ENCODE data around the gene TMC8.
"Not testable (repeated sequence)": the region's sequence is repeated elsewhere in the genome, so short reads cannot be mapped to it uniquely, and the experiment has no call there.

TMC8 gene

DNA sequence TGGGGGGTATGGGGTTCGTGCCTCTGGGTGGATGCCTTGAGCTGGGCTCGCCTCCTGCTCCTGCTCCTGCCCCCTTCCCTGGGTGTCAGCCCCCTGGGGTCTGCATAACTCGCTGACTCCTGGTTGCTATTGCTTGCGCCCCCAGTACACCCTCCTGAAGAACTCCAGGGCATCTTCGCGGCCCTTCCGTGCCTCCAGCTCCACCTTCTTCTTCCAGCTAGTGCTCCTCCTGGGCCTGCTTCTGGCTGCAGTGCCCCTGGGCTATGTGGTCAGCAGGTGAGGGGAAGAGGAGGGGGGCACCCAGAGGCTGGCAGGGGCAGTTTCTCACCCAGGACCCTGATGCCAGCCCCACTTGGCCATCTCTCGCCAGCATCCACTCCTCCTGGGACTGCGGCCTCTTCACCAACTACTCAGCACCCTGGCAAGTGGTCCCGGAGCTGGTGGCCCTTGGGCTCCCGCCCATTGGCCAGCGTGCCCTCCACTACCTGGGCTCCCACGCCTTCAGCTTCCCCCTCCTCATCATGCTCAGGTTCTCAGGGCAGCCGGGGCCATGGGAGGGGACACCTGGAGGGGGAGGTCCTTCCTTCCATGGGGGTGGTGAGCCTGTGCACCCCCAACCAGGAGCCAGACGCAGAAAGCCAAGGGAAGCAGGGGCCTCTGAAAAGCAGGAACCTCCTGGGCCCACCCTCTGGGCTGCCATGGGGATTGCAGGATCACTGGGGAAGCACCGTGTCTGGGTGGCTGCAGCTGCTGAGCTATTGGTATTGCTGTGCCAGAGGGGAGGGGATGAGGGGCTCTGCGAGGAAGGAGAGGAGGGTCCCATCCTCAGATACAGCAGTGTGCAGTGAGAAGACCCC is 7.9 kb downstream of the TMC8 start:
- no peak for DNase-seq

DNA sequence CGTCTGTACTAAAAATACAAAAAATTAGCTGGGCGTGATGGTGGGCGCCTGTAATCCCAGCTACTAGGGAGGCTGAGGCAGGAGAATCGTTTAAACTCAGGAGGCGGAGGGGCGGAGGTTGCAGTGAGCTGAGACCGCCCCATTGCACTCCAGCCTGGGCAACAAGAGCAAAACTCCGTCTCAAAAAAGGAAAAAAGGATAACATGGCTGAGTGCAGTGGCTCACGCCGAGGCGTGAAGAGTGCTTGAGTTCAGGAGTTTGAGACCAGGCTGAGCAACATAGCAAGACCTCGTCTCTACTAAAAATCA is 9.2 kb downstream of the TMC8 start:
- not testable (repeated sequence) for DNase-seq

DNA sequence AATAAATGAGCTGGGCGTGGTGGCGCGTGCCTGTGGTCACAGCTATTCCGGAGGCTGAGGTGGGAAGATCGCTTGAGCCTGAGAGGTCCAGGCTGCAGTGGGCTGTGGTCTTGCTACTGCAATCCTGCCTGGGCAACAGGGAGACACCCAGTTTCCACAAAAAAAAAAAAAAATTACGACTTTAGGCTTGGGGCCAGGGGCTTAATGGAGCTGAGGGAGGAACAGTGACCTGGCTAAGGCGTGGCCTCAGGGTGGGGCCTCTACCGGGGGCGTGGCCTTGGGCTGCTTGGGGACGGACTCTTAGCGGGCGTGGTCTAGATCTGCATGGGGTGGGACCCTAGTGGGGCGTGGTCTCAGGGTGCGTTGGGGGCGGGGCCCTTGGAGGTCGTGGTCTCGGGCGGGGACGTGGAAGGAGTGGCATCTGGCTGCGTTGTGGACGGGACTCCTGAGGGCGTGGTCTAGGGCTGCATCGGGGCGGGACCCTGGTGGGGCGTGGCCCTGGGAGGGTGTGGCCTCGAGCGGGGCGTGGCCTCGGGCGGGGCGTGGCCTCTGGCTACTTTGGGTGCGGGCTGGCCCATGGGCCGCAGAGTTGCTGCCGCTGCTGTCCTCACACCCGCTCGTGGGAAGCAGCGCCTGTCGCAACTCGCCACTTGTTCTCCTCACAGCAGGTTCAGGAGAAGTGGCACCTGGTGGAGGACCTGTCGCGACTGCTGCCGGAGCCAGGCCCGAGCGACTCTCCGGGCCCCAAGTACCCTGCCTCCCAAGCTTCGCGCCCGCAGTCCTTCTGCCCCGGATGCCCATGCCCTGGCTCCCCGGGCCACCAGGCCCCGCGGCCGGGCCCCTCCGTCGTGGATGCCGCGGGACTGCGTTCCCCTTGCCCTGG is 9.8 kb downstream of the TMC8 start:
- peak; percentile 91 for DNase-seq

DNA sequence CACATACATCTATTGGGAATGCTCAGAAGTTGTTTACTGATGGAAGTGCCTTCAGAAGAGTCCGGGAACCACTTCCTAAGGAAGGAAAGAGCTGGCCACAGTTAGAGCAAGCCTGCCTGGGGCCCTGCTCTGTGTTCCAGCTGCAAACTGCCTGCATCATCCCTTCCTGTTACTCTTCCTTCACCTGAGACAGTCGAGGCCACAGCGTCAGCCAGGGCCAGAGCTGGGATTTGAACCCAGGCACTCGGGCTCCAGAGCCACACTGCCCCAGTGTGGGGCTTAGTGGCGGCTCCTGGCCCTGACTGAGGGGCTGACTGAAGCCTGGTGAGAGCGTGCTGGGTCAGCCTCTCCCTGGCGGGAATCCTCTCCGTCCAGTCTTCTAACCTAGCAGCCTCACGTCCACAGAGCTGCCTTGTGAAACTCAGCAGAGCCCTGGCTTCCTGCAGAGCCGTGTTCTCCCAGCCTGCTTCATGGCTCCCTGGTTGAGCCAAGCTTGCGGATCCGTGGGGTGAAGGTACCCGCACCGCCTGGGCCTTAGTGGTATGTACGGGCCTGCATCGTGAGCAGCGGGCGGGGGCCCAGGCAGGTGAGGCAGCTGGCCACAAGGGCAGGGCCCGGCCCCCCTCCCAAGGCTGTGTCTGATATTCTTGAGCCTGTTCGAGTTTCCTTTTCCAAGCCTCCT is 11.0 kb downstream of the TMC8 start:
- DNase-seq: no peak

DNA sequence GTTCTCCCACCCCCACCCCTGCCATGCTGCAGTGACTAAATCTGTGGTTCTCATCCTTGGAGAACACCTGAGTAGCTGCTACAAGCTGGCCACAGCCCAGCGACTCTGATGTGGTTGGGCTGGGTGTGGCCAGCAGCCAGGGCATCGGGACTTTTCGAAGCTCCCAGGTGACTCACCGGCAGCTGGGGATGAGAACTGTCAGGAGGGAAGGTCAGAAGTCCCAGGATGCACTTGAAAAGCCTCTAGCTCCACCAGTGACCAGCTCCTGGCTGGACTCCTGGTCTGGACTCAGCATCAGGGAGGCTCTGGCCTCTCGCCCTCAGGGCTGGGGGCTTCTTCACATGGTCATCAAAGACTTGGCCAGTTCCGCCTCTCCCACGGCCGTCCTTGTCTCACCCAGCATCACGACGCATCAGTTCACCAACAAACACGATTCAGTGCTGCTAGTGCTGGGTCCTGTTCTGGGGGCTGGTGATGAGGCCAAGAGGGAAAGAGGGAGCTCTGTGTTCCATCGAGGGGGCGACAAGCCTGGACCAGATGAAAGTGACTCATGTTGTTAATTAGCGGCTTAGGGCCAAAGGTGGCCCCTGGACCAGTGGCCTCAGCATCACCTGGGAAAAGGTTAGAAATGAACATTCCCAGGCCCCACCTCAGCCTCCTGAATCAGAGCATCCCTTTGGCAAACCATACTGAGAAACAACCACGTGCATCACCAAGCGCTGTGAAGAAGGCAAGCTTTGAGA is 11.7 kb downstream of the TMC8 start:
- no peak for DNase-seq

DNA sequence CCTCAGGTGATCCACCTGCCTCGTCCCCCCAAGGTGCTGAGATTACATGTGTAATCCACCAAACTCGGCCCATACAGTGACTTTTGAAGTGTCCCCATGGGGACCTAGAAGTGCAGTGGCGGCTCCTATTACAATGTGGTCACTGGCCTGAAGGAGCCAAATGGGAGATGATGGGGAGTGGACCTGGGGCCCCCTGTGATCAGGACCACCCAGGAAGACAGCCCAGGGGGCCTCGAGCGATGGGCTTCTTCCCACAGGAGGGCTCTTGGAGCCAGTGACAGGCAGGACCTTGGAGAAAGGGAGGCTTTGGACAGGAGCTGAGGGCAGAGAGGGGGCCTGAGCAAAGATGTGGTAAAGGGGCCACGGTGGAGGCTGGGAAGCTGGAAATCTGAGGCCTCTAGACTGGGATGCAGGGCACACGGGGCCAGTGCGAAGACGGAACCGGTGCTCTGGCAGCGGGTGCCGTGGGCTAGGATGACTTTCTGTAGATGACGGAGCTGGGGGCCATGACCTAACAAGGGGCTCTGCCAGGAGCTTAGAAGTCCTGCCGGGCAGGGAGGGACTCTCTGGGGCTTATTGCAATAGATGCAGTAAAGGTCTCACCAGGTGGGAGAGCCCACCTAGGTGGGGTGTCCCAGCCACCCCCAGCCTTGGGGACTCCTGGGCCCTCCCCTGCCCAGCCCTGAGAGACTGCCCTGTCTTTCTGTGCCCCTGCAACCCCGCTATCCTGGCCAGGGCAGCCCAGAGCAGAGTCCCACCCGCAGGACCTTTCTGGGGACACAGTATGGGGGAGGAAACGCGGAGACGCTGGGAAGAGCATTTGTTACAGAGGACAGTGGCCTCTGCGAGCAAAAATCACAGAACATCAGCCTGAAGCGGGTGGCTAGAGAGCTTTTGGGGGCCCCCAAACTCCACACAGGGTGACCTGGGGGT is 12.9 kb downstream of the TMC8 start:
- no peak for DNase-seq

DNA sequence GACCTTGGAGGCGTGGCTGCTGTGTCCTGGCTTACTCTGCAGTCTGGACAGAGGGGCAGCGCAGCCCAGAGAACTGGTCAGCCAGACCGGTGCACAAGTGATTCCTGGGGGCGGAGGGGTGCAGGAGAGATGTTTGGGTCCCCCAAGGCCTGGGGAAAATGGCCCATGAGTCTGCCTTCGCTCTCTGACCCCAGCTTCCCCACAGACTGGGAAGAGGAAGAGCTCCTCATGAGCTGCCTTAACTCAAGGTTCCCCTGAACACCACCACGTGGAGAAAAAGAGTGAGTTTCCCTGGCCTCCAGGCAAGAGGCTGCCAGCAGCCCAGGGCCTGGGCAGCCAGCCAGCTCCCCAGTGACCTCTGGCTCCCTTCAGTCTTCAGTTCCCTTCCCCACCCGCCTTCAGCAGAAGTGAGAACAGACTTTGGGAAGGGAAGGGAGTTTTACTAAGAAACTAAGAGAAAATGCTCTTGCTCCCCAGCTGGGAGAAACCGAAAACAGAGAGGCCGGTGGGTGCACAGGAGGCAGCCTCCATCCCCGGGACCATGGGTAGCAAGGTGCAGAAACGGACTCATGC is 13.7 kb downstream of the TMC8 start:
- no peak for DNase-seq

DNA sequence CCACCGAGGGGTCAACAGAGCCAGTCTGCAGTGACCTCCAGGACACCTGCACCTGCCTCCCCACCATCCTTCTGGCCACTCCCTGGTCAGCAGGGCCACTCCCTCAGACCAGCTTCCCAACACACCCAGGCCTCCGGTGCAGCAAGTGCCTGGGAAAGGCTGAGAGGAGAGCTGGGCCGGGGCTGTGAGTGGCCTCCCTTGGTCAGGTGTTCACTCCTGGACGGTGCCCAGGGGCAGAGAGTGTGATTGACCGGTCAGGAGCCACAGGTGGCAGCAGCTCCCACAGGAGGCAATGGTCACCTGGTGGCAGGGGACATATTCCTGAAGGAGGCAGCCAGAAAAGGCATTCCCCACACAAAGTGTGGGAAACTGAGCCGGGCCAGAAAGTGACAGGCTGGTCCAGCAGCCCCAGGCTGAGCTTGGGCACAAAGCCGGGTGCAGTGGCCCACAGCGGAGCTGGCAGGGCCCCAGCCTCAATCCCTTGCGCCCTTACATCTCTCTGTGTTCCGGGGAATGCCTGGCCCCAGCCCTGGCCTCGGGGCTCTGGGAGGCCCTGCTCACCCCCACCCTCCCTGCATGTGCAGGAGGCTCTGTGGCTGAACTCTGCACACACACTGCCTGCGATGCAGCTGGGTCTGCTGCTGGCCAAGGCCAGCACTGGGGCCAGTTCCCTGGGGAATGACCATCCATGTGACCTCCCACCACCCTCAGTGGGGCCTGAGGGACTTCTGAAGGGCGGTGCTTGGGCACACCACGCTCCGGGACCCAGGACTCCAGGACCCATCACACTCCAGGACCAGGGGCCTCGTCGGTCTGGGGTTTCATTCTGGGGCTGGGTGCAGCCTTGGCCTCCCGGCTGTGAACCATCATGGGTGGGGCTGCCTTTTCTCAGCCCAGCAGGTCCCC is 14.4 kb downstream of the TMC8 start:
- no peak for DNase-seq

DNA sequence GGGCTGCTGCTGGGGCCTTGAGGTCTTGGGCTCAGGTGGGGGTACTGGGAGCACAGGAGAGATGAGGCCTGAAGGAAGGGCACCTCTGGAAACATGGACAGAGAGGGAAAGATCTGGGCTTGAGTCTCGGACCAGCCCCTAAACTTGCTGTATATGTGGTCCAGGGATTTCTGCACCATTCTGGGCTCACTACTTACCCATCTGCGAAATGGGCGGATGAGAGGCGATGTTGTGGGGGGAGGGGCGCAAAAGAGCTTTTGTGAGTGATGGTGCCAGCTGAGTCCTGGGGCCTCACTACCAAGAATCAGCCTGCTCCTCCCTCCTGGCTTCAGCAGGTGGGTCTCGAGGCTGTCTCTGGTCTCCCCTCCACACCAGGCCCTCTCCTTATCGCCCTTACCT is 15.9 kb downstream of the TMC8 start:
- DNase-seq: no peak

DNA sequence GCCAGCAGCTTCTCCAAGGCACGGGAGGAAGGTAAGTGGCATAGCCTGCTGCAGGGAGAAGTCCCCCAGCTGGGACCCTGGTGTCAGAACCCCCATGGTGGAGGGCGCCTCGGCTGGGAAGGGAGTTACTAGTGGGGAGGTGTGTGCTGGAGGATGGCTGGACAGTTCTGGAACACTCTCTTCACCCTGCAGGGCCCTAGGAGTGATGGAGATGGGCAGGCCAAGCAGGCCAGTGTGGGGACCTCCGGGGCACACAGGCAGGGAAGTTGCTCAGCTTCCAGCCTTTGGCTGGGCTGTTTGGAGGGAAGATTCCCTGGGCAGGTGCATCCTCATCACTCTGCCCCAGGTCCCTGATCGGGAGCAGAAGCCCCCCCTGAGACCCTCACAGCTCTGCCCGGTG is 16.3 kb downstream of the TMC8 start:
- no peak for DNase-seq

DNA sequence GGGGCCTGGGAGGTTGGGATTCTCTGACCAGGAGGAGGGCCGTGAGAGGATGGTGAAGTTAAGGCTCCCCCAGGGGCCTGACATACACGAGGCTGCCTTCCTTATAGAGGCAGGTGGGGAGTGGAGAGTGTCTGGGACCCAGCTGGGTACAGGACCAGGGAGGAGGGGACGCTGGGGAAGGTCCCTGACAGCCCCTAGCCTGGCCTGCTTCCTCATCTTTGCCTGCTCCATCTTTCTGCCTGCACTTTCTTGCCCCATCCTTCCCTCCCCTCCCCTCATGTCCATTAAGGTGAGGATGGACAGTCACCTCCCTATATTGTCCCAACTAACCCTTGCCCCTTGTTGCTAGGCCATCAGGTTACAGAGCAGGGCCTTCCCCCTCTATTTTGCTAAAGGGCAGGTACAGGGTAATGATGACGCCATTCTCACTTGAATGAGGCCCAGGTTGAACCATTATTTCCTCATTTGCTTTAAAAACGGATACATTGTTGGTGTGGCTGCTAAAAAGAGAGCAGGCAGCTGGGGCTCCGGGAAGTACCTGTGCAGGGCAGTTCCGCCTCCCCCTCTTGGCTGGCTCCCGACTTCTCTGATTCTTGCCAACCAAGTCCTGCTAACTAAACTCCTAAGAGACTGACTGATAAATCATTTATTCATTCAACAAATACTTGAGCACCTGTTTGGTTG is 16.9 kb downstream of the TMC8 start:
- no peak for DNase-seq

DNA sequence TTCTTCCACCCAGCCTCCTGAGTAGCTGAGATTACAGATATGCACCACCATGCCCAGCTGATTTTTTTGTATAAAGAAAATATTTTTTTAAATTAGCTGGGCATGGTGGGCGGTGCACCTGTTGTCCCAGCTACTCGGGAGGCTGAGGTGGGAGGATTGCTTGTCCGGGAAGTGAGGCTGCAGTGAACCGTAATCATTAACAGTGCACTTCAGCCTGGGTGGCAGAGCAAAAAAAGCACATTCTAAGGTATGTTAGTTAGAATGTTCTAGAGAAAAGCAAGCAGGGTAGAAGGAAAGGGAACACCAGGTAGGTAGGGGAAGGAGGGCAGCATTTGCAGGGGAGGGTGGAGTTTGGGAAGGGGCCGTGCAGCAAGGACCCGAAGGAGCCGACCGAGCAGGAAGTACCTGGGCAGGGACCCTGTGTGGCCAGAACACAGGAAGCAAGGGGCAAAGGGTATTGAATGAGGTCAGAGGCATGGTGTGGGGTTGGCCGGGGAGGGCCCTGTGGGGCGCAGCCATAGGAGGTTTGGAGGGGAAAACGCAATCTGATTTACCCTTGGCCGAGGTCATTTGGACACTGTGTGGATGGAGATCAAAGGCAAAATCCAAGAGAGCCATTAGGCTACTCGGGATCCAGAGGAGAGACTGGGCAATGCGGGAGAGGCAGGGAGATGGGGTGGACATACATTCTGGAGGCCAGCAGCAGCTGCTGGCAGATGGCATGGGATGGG is 17.9 kb downstream of the TMC8 start:
- no peak for DNase-seq

DNA sequence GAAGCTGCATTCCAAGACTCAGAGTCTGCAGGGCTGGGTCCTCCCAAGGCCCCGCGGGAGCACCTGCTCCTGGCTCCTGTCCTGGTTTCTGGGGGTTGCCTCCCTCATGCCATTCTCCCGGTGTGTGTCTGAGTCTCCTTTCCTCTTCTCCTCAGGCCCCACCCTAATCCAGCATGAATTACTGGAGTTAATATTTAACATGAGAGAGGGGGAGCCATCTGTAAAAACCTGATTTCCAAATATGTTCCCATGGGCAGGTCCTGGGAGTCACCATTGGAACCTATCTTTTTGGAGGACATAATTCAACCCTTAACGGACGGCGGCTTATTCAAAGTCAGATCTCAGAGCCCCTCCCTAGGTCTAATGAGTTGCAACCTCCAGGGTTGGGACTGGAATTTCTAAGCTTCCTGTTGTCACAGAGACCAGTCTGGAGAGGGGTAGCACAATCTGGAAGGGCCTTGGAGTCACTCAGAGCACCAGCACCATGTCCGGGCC is 21.0 kb downstream of the TMC8 start:
- DNase-seq: no peak

DNA sequence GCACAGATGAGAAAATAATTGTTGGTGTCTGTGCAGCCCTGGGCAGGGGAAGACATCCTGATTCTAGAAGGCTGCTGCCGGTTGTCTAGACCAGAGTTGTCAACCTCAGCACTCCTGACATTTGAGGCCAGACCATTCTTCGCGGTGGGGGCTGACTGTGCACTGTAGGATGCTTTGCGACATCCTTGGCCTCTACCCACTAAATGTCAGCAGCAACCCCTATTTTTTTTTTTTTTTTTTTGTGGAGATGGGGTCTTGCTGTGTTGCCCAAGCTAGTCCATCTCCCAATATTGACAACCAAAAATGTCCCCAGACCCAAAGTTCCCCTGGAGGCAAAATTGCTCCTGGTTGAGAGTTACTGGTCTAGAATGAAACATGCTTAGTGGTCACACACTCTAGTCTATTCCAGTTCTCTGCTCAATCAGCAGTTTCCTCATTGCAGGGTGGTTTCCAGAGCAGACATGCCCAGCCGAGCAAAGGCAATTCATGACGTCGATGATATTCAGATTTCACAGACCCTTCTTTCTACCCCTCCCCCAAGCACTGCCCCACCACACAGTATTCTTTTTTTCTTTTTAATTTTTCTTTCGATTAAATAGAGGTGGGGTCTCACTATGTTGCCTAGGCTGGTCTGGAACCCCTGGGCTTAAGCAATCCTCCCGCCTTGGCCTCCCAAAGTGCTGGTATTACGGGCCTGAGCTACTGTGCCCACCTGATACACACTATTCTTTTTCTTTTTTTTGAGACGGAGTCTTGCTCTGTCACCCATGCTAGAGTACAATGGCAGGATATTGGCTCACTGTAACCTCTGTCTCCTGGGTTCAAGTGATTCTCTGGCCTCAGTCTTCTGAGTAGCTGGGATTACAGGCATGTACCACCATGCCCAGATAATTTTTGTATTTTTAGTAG is 24.6 kb downstream of the TMC8 start:
- DNase-seq: no peak

DNA sequence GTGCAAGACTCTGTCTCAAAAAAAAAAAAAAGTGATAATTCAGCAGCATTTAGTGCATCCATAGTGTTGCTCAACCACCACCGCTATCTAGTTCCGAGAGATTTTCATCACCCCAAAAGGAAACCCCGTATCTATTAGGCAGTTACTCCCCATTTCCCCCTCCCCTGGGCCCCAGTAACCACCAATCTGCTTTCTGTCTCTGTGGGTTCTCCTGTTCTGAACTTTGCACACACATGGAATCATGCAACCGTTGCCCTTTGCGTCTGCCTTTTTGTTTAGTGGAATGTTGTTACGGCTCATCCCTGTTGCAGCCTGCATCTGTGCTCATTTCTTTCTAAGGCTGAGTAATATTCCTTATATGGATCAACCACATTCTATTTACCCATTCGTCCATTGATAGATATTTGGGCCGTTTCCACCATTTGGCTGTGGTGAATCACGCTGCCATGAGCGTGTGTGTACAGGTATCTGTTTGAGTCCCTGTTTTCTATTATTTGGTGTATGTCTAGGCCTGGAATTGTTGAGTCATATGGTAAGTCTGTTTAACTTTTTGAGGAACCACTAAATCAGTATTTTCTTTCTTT is 29.1 kb downstream of the TMC8 start:
- no peak for DNase-seq

DNA sequence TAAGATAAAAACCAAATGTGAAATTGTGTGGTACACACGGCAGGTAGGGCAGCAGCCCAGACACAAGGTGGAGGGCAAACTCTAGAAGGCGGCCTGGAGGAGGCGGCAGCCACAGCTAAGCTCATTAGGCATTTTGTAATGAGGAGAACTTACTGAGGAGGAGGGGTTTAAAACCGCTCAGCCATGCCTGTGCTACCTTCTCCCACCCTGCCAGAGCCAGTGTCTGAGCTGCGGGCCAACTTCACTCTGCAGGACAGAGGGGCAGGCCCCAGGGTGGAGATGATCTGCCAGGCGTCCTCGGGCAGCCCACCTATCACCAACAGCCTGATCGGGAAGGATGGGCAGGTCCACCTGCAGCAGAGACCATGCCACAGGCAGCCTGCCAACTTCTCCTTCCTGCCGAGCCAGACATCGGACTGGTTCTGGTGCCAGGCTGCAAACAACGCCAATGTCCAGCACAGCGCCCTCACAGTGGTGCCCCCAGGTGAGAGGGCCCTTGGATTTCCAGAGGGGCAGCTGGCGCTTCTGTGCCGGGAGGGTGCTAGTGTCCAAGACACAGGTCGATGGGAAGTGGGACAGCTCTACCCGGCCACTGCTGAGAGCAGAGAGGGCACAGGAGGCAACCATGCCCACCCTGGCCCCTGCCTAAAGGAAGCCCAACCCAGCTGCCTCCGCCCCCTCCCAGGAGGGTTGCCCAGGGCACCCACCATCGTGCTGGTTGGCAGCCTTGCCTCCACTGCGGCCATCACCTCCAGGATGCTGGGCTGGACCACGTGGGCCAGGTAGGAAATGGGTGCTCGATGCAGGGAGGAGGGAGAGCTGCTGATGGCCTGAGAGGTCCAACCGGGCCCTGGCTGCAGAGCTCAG is 33.5 kb downstream of the TMC8 start:
- no peak for DNase-seq
